Liver (tissue), 9 donors: ENCODE results near the gene SLC12A5. TPM values are rescaled to one million over a fixed set of nuclear protein-coding genes. Genes with fewer than 3 reads are reported as not detected.

ENCODE experiments used
- DNase-seq: peaks from one replicate; pipeline ENCODE4 v3.0.0-alpha.2; 2017; ENCODE audit warnings: low spot score
- H3K27ac ChIP-seq, 2 donors: one replicate each; pipeline ENCODE4 v1.7.0; 2013; ENCODE audit warnings: inconsistent platforms in 2 of 2, low read length in 2 of 2, control low read depth in 1 of 2, low read depth in 1 of 2, mild to moderate bottlenecking in 1 of 2
- H3K27me3 ChIP-seq, 4 donors: one replicate each; pipeline versions ENCODE4 v1.6.1 to v1.7.0; 2013; ENCODE audit warnings: low read length in 3 of 4, inconsistent platforms in 1 of 4, mild to moderate bottlenecking in 1 of 4, moderate library complexity in 1 of 4; ENCODE audit not compliant: control insufficient read depth in 4 of 4, insufficient read depth in 4 of 4
- H3K36me3 ChIP-seq, 4 donors: one replicate each; pipeline versions ENCODE4 v1.6.1 to v1.7.0; 2013; ENCODE audit warnings: low read length in 3 of 4, mild to moderate bottlenecking in 3 of 4, low read depth in 1 of 4, moderate library complexity in 1 of 4; ENCODE audit not compliant: control insufficient read depth in 4 of 4, insufficient read depth in 3 of 4
- H3K4me1 ChIP-seq, 4 donors: one replicate each; pipeline versions ENCODE4 v1.6.1 to v1.7.0; 2013; ENCODE audit warnings: low read length in 3 of 4, mild to moderate bottlenecking in 3 of 4, moderate library complexity in 1 of 4; ENCODE audit not compliant: control insufficient read depth in 4 of 4, insufficient read depth in 4 of 4
- H3K4me3 ChIP-seq, 3 donors: one replicate each; pipeline versions ENCODE4 v1.6.1 to v1.7.0; 2013; ENCODE audit warnings: low read length in 3 of 3, control low read depth in 1 of 3, low read depth in 1 of 3, mild to moderate bottlenecking in 1 of 3
- H3K9ac ChIP-seq, 2 donors: one replicate each; pipeline ENCODE4 v1.7.0; 2013; ENCODE audit warnings: low read length in 2 of 2, mild to moderate bottlenecking in 2 of 2, moderate library complexity in 2 of 2, control low read depth in 1 of 2, low read depth in 1 of 2
- H3K9me3 ChIP-seq, 4 donors: one replicate each; pipeline versions ENCODE4 v1.6.1 to v1.7.0; 2013; ENCODE audit warnings: low read length in 3 of 4; ENCODE audit not compliant: control insufficient read depth in 4 of 4
- ATF3 ChIP-seq: IDR thresholded peaks from 2 replicates; pipeline ENCODE4 v1.6.1; 2016; ENCODE audit warnings: antibody characterized with exemption
- CTCF ChIP-seq: fragments of 150-350 bp; IDR thresholded peaks from 2 replicates; pipeline ENCODE4 v1.5.1; 2017; ENCODE audit warnings: improper control_type of control experiment, low read depth, low read length; ENCODE audit not compliant: missing input control
- EGR1 ChIP-seq, 2 donors: IDR thresholded peaks; 2 replicates each; pipeline ENCODE4 v1.6.1; 2016 to 2018; ENCODE audit warnings: antibody characterized with exemption in 2 of 2, low read depth in 2 of 2
- FOXA1 ChIP-seq: IDR thresholded peaks from 2 replicates; pipeline ENCODE4 v1.6.1; 2016; ENCODE audit warnings: antibody characterized with exemption
- FOXA2 ChIP-seq: IDR thresholded peaks from 2 replicates; pipeline ENCODE4 v1.6.1; 2016; ENCODE audit warnings: antibody characterized with exemption
- GABPA ChIP-seq, 2 donors: IDR thresholded peaks in 1 of 2; conservative IDR thresholded peaks in 1 of 2; 2 replicates each; pipeline ENCODE4 v1.6.1; 2016; ENCODE audit warnings: antibody characterized with exemption in 2 of 2, mild to moderate bottlenecking in 1 of 2, moderate library complexity in 1 of 2
- HNF4A ChIP-seq, 2 donors: conservative IDR thresholded peaks; 2 replicates each; pipeline ENCODE4 v1.6.1; 2016; ENCODE audit warnings: antibody characterized with exemption in 2 of 2, mild to moderate bottlenecking in 2 of 2
- HNF4G ChIP-seq: IDR thresholded peaks from 2 replicates; pipeline ENCODE4 v1.6.1; 2016; ENCODE audit warnings: antibody characterized with exemption
- NR2F2 ChIP-seq: IDR thresholded peaks from 2 replicates; pipeline ENCODE4 v1.6.1; 2016; ENCODE audit warnings: antibody characterized with exemption
- RXRA ChIP-seq, 2 donors: IDR thresholded peaks; 2 replicates each; pipeline ENCODE4 v1.6.1; 2017 to 2018; ENCODE audit warnings: antibody characterized with exemption in 2 of 2, mild to moderate bottlenecking in 1 of 2
- SP1 ChIP-seq: IDR thresholded peaks from 2 replicates; pipeline ENCODE4 v1.6.1; 2018; ENCODE audit warnings: antibody characterized with exemption, mild to moderate bottlenecking
- TAF1 ChIP-seq: conservative IDR thresholded peaks from 2 replicates; pipeline ENCODE4 v1.6.1; 2016; ENCODE audit warnings: antibody characterized with exemption, mild to moderate bottlenecking
- YY1 ChIP-seq: IDR thresholded peaks from 2 replicates; pipeline ENCODE4 v1.6.1; 2016; ENCODE audit warnings: antibody characterized with exemption, mild to moderate bottlenecking
- WGBS: extraction: QIAGEN DNeasy Blood & Tissue Kit; methylation state at CpG from one replicate; pipeline ENCODE4 v1.1.7; 2013; 5-methylcytosine and 5-hydroxymethylcytosine counted together
- polyA plus RNA-seq, 2 donors: library from polyadenylated mRNA; stranded (reverse) in 1 of 2; unstranded in 1 of 2; fragments of 200-250 nt in 1 of 2; fragments of >200 nt in 1 of 2; fragmentation: Nextera tagmentation in 1 of 2; extraction: Ambion mirVana in 1 of 2; gene quantifications; one replicate each; pipeline versions ENCODE4 v1.2.1 to v1.2.3, GENCODE V29; 2013 to 2015
- total RNA-seq, 2 donors: library from RNA; depleted of rRNA; stranded (reverse); fragments of >200 nt; gene quantifications; one replicate each; pipeline ENCODE4 v1.2.3, GENCODE V29; 2014
- TF ChIP-seq, protein P1 (sequence below): IDR thresholded peaks from 2 replicates; pipeline ENCODE4 v1.6.1; 2016; ENCODE audit warnings: antibody characterized with exemption
- TF ChIP-seq, protein P2 (sequence below): IDR thresholded peaks from 2 replicates; pipeline ENCODE4 v1.6.1; 2016; ENCODE audit warnings: antibody characterized with exemption
- TF ChIP-seq, protein P3 (sequence below): IDR thresholded peaks from 2 replicates; pipeline ENCODE4 v1.6.1; 2016; ENCODE audit warnings: antibody characterized with exemption, mild to moderate bottlenecking
- donor health status: healthy.
- donor health status: healthy.
- donor health status: healthy.
- donor health status: healthy.
- donor health status: healthy.

The SLC12A5 gene
- total and polyA plus RNA-seq, 4 donors, result 0.33 to 1.5 TPM; not detected in 2

DNA sequence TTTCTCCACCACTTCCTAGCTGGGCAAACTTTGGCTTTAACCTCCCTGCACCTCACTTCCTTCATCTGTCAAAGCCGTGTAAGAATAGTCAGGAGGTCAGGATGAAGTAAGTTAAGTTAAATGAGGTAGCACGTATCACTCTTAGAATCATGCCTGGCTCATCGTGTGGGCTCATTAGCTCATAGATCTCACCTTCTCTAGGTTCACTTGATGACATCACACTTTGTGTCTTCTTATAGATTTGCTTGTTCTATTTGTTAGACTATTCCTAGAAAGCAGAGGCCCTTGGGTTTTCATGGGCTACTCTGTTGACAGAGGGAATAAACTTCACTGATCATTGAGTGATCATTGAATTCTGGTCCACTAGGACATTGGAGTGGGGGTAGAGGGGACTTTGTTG is 72.9 kb downstream of the SLC12A5 start:
- H3K27me3 ChIP-seq, result peaks cover 0 to 8% (median 4%) of the 10 kb centered on the region in 4 donors
- 75% methylated on average over 3 of the region's 3 CpGs for WGBS
- no peak overlapping the region for H3K27ac ChIP-seq
- peaks cover 0 to 3% (median 0%) of the 10 kb centered on the region in 4 donors for H3K9me3 ChIP-seq
- TF ChIP-seq GABPA (IDR thresholded peaks at IDR 0.05 in 1 of 2, conservative IDR thresholded peaks at IDR 0.05 in 1 of 2), result no peak
- no peak for TF ChIP-seq SP1
- no peak for TF ChIP-seq YY1
- TF ChIP-seq FOXA1, result no peak
- no peak for TF ChIP-seq ATF3
- no peak for TF ChIP-seq CTCF
- no peak for TF ChIP-seq EGR1 (IDR thresholded peaks at IDR 0.05; ENCODE audit: low read depth in 2 of 2)
- no peak for TF ChIP-seq NR2F2
- TF ChIP-seq HNF4A (conservative IDR thresholded peaks at IDR 0.05), result no peak
- no peak for TF ChIP-seq HNF4G
- no peak for TF ChIP-seq TAF1
- no peak for TF ChIP-seq FOXA2
- TF ChIP-seq, protein P1, sequence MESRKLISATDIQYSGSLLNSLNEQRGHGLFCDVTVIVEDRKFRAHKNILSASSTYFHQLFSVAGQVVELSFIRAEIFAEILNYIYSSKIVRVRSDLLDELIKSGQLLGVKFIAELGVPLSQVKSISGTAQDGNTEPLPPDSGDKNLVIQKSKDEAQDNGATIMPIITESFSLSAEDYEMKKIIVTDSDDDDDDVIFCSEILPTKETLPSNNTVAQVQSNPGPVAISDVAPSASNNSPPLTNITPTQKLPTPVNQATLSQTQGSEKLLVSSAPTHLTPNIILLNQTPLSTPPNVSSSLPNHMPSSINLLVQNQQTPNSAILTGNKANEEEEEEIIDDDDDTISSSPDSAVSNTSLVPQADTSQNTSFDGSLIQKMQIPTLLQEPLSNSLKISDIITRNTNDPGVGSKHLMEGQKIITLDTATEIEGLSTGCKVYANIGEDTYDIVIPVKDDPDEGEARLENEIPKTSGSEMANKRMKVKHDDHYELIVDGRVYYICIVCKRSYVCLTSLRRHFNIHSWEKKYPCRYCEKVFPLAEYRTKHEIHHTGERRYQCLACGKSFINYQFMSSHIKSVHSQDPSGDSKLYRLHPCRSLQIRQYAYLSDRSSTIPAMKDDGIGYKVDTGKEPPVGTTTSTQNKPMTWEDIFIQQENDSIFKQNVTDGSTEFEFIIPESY, result no peak
- TF ChIP-seq RXRA (IDR thresholded peaks at IDR 0.05), result no peak
- no peaks in the 10 kb centered on the region for H3K36me3 ChIP-seq
- no peak overlapping the region for H3K4me3 ChIP-seq
- no peak overlapping the region for H3K9ac ChIP-seq
- peaks cover 0 to 2% (median under 1%) of the 10 kb centered on the region in 4 donors for H3K4me1 ChIP-seq
- no peak for DNase-seq

GRCh38 chr20:46102940-46103339 is 73.9 kb downstream of the SLC12A5 start:
- Histone ChIP-seq H3K4me1 (peaks cover 0 to 2% (median under 1%) of the 10 kb centered on the region in 4 donors), H3K9me3 (peaks cover 0 to 3% (median 0%) of the 10 kb centered on the region in 4 donors), H3K27me3 (peaks cover 0 to 8% (median 4%) of the 10 kb centered on the region in 4 donors), H3K4me3 (no peak overlapping the region), H3K9ac (no peak overlapping the region), H3K36me3 (no peaks in the 10 kb centered on the region), H3K27ac (no peak overlapping the region)
- WGBS, result 73% methylated on average over 3 of the region's 3 CpGs
- no peak for TF ChIP-seq FOXA1
- TF ChIP-seq, protein P2, sequence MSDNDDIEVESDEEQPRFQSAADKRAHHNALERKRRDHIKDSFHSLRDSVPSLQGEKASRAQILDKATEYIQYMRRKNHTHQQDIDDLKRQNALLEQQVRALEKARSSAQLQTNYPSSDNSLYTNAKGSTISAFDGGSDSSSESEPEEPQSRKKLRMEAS, result no peak
- DNase-seq, result no peak

GRCh38 chr20:46104262-46104661 is 75.2 kb downstream of the SLC12A5 start:
- WGBS, result 72% methylated on average over 3 of the region's 3 CpGs
- TF ChIP-seq, protein P3, sequence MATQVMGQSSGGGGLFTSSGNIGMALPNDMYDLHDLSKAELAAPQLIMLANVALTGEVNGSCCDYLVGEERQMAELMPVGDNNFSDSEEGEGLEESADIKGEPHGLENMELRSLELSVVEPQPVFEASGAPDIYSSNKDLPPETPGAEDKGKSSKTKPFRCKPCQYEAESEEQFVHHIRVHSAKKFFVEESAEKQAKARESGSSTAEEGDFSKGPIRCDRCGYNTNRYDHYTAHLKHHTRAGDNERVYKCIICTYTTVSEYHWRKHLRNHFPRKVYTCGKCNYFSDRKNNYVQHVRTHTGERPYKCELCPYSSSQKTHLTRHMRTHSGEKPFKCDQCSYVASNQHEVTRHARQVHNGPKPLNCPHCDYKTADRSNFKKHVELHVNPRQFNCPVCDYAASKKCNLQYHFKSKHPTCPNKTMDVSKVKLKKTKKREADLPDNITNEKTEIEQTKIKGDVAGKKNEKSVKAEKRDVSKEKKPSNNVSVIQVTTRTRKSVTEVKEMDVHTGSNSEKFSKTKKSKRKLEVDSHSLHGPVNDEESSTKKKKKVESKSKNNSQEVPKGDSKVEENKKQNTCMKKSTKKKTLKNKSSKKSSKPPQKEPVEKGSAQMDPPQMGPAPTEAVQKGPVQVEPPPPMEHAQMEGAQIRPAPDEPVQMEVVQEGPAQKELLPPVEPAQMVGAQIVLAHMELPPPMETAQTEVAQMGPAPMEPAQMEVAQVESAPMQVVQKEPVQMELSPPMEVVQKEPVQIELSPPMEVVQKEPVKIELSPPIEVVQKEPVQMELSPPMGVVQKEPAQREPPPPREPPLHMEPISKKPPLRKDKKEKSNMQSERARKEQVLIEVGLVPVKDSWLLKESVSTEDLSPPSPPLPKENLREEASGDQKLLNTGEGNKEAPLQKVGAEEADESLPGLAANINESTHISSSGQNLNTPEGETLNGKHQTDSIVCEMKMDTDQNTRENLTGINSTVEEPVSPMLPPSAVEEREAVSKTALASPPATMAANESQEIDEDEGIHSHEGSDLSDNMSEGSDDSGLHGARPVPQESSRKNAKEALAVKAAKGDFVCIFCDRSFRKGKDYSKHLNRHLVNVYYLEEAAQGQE, result no peak
- TF ChIP-seq EGR1 (IDR thresholded peaks at IDR 0.05; ENCODE audit: low read depth in 2 of 2), result no peak
- no peak for TF ChIP-seq SP1
- TF ChIP-seq YY1, result no peak
- no peak for TF ChIP-seq CTCF
- TF ChIP-seq NR2F2, result no peak
- no peak for TF ChIP-seq FOXA2

More at GRCh38 chr20:46104262-46104661, 75.2 kb downstream of the SLC12A5 start:
- Histone ChIP-seq H3K27ac (no peak overlapping the region), H3K4me3 (no peak overlapping the region), H3K4me1 (peaks cover 0 to 2% (median under 1%) of the 10 kb centered on the region in 4 donors), H3K27me3 (peaks cover 0 to 3% (median 3%) of the 10 kb centered on the region in 4 donors), H3K36me3 (no peaks in the 10 kb centered on the region), H3K9me3 (peaks cover 0 to 3% (median 0%) of the 10 kb centered on the region in 4 donors), H3K9ac (no peak overlapping the region)
- DNase-seq, result no peak
